ENCODE measurements around the gene ZEB2. TPM values are rescaled to one million over a fixed set of nuclear protein-coding genes. Genes with fewer than 3 reads are reported as not detected.

The ZEB2 gene
- total RNA-seq, 1 experiment from 2014 or later = 29.4 TPM

DNA sequence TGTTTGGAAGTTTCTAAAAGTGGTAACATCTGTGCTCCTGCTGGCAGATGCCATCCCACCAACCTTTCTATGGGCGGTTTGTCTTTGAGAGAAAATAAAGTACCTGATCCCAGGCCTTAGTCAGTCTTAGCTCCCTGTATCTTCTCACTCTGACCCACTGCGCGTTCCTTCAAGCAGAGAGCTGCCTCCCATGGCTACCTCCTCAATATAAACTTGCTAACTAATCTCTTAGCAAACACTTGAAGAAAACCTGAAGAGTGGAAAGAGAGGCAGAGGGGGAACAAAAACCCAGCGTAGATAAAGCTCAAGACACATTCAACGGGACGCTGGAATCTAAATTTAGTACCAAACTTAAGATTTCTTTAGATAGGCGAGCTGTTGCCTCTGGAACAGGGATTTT, 17.6 kb downstream of the ZEB2 start:
- Histone ChIP-seq H3K27ac (ENCODE audit: low read length) (no peak overlapping the region), H3K79me2 (ENCODE audit: low read length) (0 out of 2 replicates have a peak, but pooled peaks cover 4% of the 10 kb centered on the region), H3K9me3 (ENCODE audit: low read length) (no peaks in the 10 kb centered on the region), H2AFZ (ENCODE audit: low read length) (no peak overlapping the region), H3K4me3 (ENCODE audit: low read length) (no peak overlapping the region), H3K9me2 (replicated peaks; ENCODE audit: insufficient read depth, low read length) (no peaks in the 10 kb centered on the region), H4K20me1 (ENCODE audit: insufficient read depth, low read depth, low read length) (no peaks in the 10 kb centered on the region), H3K36me3 (ENCODE audit: insufficient read depth, low read length) (no peaks in the 10 kb centered on the region), H3K27me3 (ENCODE audit: low read length) (no peaks in the 10 kb centered on the region), H3K9ac (ENCODE audit: low read length) (no peak overlapping the region), H3K4me2 (ENCODE audit: low read depth, low read length, poor library complexity, severe bottlenecking) (no peak overlapping the region), H3K4me1 (ENCODE audit: low read length) (peaks cover 10% of the 10 kb centered on the region)
- DNase-seq = no peak

DNA sequence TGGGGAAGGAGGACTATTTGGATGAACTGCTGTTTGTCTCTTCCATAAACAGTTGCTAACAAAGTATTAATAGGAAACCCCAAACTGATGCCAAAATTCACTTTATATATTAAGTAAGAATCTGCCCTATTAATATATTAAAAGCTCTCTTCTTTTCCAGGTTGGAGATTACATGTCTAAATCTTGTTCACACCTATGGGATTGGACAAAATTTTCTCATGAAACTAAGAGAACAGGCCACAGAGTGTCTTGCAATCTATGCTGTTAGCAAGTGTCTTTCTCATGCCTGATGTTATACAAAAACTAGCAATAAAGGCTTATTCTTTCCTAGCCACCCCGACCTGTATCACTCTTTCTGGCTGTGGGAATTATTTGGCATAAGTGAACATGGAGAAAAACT, 18.3 kb downstream of the ZEB2 start:
- Histone ChIP-seq H3K9me2 (replicated peaks; ENCODE audit: insufficient read depth, low read length) (no peaks in the 10 kb centered on the region), H3K27ac (ENCODE audit: low read length) (no peak overlapping the region), H3K4me1 (ENCODE audit: low read length) (peaks cover 8% of the 10 kb centered on the region), H3K27me3 (ENCODE audit: low read length) (no peaks in the 10 kb centered on the region), H2AFZ (ENCODE audit: low read length) (no peak overlapping the region), H3K4me2 (ENCODE audit: low read depth, low read length, poor library complexity, severe bottlenecking) (no peak overlapping the region), H3K9me3 (ENCODE audit: low read length) (no peaks in the 10 kb centered on the region), H3K4me3 (ENCODE audit: low read length) (no peak overlapping the region), H4K20me1 (ENCODE audit: insufficient read depth, low read depth, low read length) (no peaks in the 10 kb centered on the region), H3K79me2 (ENCODE audit: low read length) (0 out of 2 replicates have a peak, but pooled peaks cover 8% of the 10 kb centered on the region), H3K9ac (ENCODE audit: low read length) (no peak overlapping the region), H3K36me3 (ENCODE audit: insufficient read depth, low read length) (no peaks in the 10 kb centered on the region)
- no peak for DNase-seq

DNA sequence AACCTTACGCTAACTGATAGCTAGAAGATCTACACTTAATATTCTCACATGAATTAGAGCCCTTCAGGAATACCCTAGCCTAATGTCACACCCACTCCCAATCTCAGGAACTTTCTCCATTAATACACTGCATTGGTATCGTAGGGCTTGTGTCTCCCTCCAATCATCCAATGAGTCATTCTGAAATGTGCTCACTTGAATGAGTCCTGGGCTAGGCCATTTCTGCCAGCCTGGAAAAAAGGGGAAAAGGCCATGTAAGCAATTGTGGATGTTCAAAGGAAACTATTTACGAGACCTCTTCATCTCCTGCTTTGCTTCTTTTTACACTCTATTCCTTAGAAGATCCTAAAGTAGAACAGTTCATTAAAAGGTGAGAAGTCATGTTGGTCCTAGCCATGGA, 18.8 kb downstream of the ZEB2 start:
- peaks cover 7% of the 10 kb centered on the region for H3K4me1 ChIP-seq (ENCODE audit: low read length)

DNA sequence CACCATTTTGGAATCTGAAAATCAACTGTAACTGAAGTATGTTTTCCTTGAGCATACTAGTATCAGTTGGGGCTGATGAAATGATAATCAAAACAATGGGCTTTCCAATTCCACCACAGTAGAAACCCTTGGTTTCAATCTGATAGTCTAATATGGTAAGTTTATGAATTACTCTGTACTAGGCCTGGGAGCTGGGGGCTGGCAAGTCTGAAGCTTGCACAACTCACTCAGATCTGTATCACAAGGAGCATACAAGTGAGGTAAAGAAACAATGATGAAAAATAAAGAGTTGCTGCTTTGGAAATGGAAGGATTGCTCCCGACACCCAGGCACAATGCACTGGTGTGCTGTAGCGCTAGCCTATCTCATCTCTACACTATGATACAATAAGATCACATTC, 19.4 kb downstream of the ZEB2 start:
- H3K4me1 ChIP-seq (ENCODE audit: low read length) = 0 out of 2 replicates have a peak, but pooled peaks cover 5% of the 10 kb centered on the region
- no peak overlapping the region for H3K4me2 ChIP-seq (ENCODE audit: low read depth, low read length, poor library complexity, severe bottlenecking)
- H3K79me2 ChIP-seq (ENCODE audit: low read length) = 0 out of 2 replicates have a peak, but pooled peaks cover 8% of the 10 kb centered on the region
- H3K9ac ChIP-seq (ENCODE audit: low read length) = no peak overlapping the region
- no peaks in the 10 kb centered on the region for H3K27me3 ChIP-seq (ENCODE audit: low read length)
- no peaks in the 10 kb centered on the region for H3K9me2 ChIP-seq (replicated peaks; ENCODE audit: insufficient read depth, low read length)
- no peak for DNase-seq
- no peak overlapping the region for H3K4me3 ChIP-seq (ENCODE audit: low read length)
- H3K9me3 ChIP-seq (ENCODE audit: low read length) = no peaks in the 10 kb centered on the region
- no peak overlapping the region for H3K27ac ChIP-seq (ENCODE audit: low read length)
- no peaks in the 10 kb centered on the region for H4K20me1 ChIP-seq (ENCODE audit: insufficient read depth, low read depth, low read length)
- no peak overlapping the region for H2AFZ ChIP-seq (ENCODE audit: low read length)
- H3K36me3 ChIP-seq (ENCODE audit: insufficient read depth, low read length) = no peaks in the 10 kb centered on the region

More for the DNA sequence above, 18.8 kb downstream of the ZEB2 start:
- Histone ChIP-seq H3K36me3 (ENCODE audit: insufficient read depth, low read length) (no peaks in the 10 kb centered on the region), H4K20me1 (ENCODE audit: insufficient read depth, low read depth, low read length) (no peaks in the 10 kb centered on the region), H3K9ac (ENCODE audit: low read length) (no peak overlapping the region), H3K9me2 (replicated peaks; ENCODE audit: insufficient read depth, low read length) (no peaks in the 10 kb centered on the region), H3K27me3 (ENCODE audit: low read length) (no peaks in the 10 kb centered on the region), H3K79me2 (ENCODE audit: low read length) (0 out of 2 replicates have a peak, but pooled peaks cover 8% of the 10 kb centered on the region), H3K9me3 (ENCODE audit: low read length) (no peaks in the 10 kb centered on the region), H3K4me2 (ENCODE audit: low read depth, low read length, poor library complexity, severe bottlenecking) (no peak overlapping the region), H3K27ac (ENCODE audit: low read length) (no peak overlapping the region), H2AFZ (ENCODE audit: low read length) (no peak overlapping the region), H3K4me3 (ENCODE audit: low read length) (no peak overlapping the region)
- no peak for DNase-seq

DNA sequence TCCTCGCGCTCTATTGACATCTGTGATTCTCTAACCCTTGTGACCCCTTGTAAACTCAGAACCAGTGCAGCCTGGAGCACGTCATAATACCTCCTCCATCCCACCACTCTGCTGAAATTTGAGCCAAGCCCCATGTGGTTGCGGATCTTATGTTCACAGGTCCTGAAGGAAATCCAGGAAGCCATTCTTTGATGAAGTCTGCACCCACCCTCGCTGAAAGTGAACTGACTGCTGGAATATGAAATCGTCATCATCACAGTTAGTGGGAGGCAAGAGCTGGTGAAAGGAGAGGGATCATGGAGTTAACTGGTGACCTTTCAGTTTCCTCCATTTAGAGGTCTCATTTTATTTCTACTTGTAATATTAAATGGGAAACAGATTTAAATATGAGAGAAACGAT, 21.6 kb downstream of the ZEB2 start:
- Histone ChIP-seq H3K36me3 (ENCODE audit: insufficient read depth, low read length) (no peaks in the 10 kb centered on the region), H2AFZ (ENCODE audit: low read length) (no peak overlapping the region), H3K27ac (ENCODE audit: low read length) (no peak overlapping the region), H3K9me2 (replicated peaks; ENCODE audit: insufficient read depth, low read length) (no peaks in the 10 kb centered on the region), H3K4me2 (ENCODE audit: low read depth, low read length, poor library complexity, severe bottlenecking) (no peak overlapping the region), H4K20me1 (ENCODE audit: insufficient read depth, low read depth, low read length) (no peaks in the 10 kb centered on the region), H3K9ac (ENCODE audit: low read length) (no peak overlapping the region), H3K9me3 (ENCODE audit: low read length) (no peaks in the 10 kb centered on the region), H3K27me3 (ENCODE audit: low read length) (no peaks in the 10 kb centered on the region), H3K4me1 (ENCODE audit: low read length) (peaks cover 6% of the 10 kb centered on the region; the same call in 1 of the 2 replicates), H3K4me3 (ENCODE audit: low read length) (no peak overlapping the region), H3K79me2 (ENCODE audit: low read length) (peaks cover 12% of the 10 kb centered on the region; the same call in 1 of the 2 replicates)
- DNase-seq = no peak

DNA sequence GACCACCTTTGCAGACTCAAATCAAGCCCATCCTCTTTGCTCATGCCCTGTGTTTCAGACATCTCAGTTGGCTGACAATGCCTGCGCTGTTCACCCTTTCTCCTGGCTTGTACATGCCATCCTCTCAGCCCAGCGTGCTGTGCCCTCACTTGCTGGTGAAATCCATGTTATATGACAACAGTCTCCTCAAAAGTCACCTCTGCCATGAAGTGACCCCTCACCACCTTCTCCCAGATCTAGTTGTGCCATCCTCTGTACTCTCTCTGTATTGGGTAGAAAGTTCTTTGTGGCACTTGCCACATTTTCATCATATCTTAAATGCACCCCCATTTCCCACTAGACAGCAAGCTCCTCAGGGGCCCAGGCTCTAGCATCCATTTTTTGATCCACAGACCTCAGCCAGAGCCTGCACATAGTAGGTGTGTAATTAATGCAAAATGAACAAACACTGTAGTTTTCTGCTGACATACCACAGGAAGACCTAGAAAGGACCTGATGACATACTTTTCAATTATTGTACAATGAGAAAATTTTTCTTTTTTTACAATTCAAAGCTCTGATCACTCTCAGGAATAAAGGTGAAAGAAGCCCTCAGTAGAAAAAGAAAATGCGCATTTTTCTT, 22.8 kb downstream of the ZEB2 start:
- Histone ChIP-seq H3K27me3 (ENCODE audit: low read length) (no peaks in the 10 kb centered on the region), H3K4me2 (ENCODE audit: low read depth, low read length, poor library complexity, severe bottlenecking) (no peak overlapping the region), H4K20me1 (ENCODE audit: insufficient read depth, low read depth, low read length) (no peaks in the 10 kb centered on the region), H2AFZ (ENCODE audit: low read length) (no peak overlapping the region), H3K9ac (ENCODE audit: low read length) (no peak overlapping the region), H3K79me2 (ENCODE audit: low read length) (peaks cover 12% of the 10 kb centered on the region; the same call in 1 of the 2 replicates), H3K4me3 (ENCODE audit: low read length) (no peak overlapping the region), H3K27ac (ENCODE audit: low read length) (no peak overlapping the region), H3K9me3 (ENCODE audit: low read length) (no peaks in the 10 kb centered on the region), H3K4me1 (ENCODE audit: low read length) (peaks cover 6% of the 10 kb centered on the region; the same call in 1 of the 2 replicates), H3K36me3 (ENCODE audit: insufficient read depth, low read length) (no peaks in the 10 kb centered on the region), H3K9me2 (replicated peaks; ENCODE audit: insufficient read depth, low read length) (no peaks in the 10 kb centered on the region)
- DNase-seq = no peak

DNA sequence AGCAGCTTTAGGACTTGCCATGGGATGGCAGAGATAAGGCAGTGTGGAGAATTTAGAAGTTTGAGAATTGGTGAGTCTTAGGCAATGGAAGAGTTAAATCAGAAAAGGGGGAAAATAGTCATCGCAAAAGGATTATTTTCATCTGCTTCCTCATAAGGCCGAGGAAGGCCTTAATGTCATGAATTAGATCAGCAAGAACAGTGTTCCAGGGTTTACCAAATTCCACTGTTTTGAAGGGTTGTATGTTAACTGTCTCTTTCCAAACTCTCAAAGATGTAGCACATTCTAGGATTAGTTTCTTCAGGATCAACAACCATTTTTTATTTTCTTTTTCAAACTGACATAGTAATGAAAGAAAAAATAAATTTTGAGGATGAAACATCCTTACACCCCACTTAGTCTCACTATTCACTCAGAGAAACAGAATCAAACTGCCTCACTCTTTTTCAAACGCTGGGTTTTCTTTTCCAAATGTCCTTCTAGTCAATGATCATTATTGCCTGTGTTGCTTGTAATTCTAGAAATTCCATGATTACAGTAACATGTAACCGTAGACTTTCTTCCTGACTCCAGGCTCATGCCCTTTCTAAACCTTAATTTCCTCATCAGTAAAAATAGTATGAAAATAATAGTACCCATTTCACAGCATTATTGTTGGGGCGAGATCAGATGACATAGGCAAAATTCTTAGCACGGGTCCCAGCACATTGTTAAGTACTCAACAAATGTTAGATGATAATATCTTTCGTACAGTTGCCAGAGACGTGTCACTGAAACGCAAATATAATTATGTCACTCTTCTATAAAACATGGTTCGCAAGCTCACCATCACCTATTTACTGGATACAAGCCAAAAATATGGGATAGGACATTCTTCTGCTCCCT, 23.6 kb downstream of the ZEB2 start:
- H3K9me2 ChIP-seq (replicated peaks; ENCODE audit: insufficient read depth, low read length) = no peaks in the 10 kb centered on the region
- H3K4me3 ChIP-seq (ENCODE audit: low read length) = no peak overlapping the region
- no peaks in the 10 kb centered on the region for H3K9me3 ChIP-seq (ENCODE audit: low read length)
- no peaks in the 10 kb centered on the region for H3K36me3 ChIP-seq (ENCODE audit: insufficient read depth, low read length)
- no peaks in the 10 kb centered on the region for H4K20me1 ChIP-seq (ENCODE audit: insufficient read depth, low read depth, low read length)
- no peak overlapping the region for H3K4me2 ChIP-seq (ENCODE audit: low read depth, low read length, poor library complexity, severe bottlenecking)
- H3K4me1 ChIP-seq (ENCODE audit: low read length) = peaks cover 6% of the 10 kb centered on the region; the same call in 1 of the 2 replicates
- H2AFZ ChIP-seq (ENCODE audit: low read length) = no peak overlapping the region
- H3K79me2 ChIP-seq (ENCODE audit: low read length) = peaks cover 12% of the 10 kb centered on the region; the same call in 1 of the 2 replicates
- H3K9ac ChIP-seq (ENCODE audit: low read length) = no peak overlapping the region
- no peak for DNase-seq
- no peak overlapping the region for H3K27ac ChIP-seq (ENCODE audit: low read length)
- H3K27me3 ChIP-seq (ENCODE audit: low read length) = no peaks in the 10 kb centered on the region

Measured in Karpas-422 (cell line).